NCI-H2171 treated with DMSO at 0.1 percent for 48 hours (cell line): ENCODE measurements around the gene GLG1.
"Not testable (repeated sequence)": the region's sequence is repeated elsewhere in the genome, so short reads cannot be mapped to it uniquely, and the experiment has no call there.

Source experiments
- DNase-seq: peaks from one replicate; lab custom pipeline; 2025; lab: John Stamatoyannopoulos, UW

GLG1 gene

DNA sequence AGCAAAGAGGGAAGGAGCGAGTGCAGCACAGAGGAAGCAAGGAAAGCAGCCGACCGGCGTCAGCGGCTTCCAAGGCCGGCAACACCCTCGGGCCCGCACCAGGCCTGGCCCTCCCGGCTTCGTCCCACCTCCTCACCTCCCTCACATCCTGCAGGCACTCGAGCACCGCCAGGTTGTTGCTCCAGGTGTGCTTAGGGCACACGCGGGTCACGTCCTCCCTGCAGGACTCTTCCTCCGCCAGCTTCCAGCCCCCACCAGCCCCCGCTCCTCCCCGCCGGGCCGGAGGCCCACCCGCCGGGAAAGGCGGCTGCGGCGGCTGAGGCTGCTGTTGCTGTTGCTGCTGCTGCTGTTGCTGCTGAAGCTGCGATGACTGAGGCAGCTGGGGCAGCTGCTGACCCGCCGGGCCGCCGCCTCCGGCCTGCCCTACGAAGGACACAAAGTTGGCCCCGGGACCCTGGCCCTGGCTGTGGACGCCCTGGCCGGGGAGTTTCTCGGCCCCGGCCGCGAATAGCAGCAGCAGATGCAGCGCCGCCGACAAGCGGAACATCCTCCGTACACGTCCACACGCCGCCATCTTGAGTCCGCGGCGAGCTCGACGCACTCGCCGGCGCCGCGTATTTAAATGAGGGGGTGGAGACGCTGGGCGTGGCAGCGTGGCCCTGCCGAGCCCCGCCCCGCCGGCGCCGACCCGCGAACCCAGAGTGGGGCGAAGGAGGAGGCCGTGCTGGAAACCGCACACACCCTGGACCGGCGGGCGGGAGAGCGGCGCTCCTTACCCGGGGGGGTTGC lies at the start of gene GLG1:
Gene GLG1, minus strand, starts transcription at position 594 of the 789 bp plus-strand sequence. Its CDS starts 20 bp downstream, at position 574.
- peak; percentile 91 for DNase-seq

- no peak for DNase-seq
Observed at GRCh38 chr16:74654536-74655050, 47.7 kb upstream of the GLG1 start.

GRCh38 chr16:74652883-74653282 lies 46.0 kb upstream of the GLG1 start:
- not testable (repeated sequence) for DNase-seq

DNA sequence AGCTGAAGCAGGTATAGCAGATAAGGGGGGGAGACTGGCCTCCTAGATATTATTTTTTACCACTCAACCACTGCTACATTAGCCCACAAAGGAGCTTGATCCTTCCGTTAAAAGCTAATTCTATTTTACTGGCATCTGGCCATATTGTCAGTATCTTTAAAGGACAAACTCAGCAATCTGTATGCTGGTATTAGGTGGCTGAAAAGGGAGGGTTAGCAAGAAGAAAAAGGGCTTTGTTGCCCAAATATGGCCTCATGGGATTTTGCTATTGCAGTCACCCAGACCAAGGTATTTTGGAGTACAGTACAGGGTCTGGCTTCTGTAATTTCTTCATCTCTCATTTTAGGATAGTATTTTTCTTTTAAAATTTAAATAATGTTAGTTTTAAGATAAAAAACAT lies 45.3 kb upstream of the GLG1 start:
- DNase-seq, result no peak

GRCh38 chr16:74651841-74652240 lies 44.9 kb upstream of the GLG1 start:
- DNase-seq, result no peak

GRCh38 chr16:74650966-74651567 lies 44.2 kb upstream of the GLG1 start:
- DNase-seq, result peak; percentile 8

DNA sequence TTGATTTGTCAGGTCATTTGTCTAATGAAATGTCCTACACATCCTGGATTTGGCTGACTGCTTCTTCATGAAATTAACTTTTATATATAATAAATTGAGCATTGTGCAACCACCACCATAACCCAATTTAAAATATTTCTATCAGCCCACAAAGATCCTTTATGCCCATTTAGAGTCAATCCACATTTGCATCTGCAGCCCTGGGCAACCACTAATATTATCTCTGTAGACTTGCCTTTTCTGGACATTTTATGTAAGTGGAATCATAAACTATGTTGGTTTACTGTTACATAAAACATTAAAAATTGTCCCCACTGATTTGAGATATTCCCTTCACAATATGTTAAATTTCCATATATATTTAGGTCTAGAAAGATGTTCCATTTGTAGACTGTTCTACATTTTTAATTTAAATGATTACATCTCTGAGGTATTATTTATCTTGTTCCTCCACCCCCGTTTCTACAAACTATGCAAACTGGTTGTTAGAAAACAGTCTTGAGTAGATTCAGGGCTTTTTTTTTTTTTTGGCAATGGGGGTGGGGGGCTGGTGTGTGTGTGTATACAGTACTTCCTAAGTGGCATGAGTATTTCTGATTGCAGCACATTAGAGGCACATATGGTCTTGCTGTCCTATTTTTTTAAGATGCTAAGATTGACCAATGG lies 43.1 kb upstream of the GLG1 start:
- DNase-seq, result no peak

DNA sequence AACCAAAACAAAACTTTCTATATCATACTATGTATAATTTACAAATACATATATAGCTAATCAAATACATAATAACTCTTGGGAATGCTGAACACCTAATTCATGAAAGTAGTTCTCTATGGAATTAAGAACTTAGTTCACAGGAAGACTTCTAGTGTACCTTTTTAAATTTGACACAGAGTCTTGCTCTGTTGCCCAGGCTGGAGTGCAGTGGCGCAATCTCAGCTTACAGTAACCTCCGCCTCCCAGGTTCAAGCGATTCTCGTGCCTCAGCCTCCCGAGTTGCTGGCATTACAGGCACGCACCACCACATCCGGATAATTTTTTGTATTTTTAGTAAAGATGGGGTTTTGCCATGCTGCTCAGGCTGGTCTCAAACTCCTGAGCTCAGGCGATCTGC lies 35.1 kb upstream of the GLG1 start:
- no peak for DNase-seq

DNA sequence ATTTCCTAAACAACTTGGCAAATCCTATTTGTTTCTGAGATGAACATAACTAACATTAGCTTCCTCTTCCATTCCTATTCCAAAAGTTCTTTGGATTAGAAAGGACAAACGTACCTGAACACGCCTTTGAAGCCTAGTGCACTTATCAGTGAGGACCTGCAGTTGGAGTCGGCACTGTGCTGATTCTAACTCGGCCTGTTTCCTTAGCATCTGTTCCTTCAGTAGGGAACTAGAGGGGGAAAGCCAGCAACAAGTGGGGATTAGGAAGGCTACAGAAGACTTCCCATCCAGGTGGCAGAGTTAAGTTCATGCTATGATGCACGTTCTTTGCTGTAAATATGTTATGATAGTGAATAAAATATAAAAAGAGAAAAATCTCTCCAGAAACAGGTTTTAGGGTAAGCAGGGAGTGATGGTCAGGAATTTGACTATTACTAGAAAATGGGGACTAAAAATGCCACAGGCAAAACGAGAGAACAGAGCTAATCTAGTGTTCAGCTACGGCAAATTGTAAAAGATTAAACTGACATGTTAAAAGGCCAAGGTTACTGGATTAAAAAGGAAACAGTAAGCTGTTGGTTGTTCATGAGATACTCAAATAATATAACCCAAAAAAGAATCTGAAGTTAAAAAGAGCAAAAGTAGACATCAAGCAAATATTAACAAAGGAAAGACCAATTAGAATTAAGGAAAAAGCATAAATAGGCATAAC lies 31.0 kb upstream of the GLG1 start:
- no peak for DNase-seq

DNA sequence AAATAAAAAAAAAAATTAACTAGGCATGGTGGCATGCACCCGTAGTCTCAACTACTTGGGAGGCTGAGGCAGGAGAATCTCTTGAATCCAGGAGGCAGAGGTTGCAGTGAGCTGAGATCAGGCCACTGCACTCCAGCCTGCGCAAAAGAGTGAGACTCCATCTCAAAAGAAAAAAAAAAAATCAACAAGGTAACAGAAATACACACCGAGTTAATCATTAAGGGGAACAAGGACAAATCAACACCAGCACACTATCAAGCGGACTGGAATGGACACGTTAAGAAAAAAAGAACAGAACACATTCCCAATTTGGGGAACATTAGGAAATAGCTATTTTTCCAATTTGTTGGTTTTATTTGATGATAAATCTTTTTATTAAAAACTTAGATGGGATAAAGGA lies 28.4 kb upstream of the GLG1 start:
- no peak for DNase-seq

DNA sequence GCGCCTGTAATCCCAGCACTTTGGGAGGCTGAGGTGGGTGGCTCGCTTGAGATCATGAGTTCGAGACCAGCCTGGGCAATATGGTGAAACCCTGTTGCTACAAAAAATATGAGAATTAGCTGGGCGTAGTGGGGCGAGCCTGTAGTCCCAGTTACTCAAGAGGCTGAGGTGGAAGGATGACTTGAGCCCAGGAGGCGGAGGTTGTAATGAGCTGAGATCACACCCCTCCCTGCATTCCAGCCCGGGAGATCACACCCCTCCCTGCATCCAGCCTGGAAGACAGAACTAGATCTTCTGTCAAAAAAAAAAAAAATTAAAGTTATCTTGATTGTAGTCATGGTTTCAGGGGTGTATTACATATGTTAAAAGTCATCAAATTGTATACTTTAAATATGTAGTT lies 26.8 kb upstream of the GLG1 start:
- DNase-seq, result no peak

DNA sequence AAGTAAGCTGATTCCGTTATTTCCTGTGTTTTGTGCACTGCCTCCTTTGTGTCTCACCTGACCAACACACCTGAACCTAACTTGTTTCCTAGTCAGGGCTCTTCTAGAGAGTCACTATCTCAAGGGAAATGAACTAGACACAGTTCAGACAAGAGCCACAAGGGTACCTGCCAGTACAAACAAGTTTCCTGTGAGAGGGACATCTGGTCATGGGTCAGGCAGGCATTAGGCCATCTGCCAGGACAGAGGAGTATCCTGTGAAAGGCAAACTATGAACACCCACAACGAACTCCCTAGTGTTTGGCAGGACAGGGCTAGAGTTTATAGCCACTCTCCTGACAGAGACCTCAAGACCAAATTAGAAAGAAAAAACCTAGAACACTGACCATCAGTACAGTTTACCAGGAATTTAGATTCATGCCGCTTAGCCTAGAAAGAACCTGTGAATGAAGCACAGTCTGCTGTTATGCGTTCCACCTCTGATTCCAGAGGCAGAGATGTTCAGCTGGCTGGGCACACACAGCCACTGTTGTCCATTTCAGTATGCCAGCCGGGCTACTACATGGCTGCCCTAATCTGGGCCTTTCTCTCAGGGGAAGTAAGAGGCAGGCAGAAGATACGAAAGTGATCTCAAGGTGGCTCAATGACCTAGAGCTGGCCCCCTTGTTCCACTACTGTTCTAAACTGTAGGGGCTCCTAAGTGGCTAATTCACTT lies 20.7 kb upstream of the GLG1 start:
- DNase-seq, result no peak

- no peak for DNase-seq
Observed at GRCh38 chr16:74626741-74627416, 20.0 kb upstream of the GLG1 start.

DNA sequence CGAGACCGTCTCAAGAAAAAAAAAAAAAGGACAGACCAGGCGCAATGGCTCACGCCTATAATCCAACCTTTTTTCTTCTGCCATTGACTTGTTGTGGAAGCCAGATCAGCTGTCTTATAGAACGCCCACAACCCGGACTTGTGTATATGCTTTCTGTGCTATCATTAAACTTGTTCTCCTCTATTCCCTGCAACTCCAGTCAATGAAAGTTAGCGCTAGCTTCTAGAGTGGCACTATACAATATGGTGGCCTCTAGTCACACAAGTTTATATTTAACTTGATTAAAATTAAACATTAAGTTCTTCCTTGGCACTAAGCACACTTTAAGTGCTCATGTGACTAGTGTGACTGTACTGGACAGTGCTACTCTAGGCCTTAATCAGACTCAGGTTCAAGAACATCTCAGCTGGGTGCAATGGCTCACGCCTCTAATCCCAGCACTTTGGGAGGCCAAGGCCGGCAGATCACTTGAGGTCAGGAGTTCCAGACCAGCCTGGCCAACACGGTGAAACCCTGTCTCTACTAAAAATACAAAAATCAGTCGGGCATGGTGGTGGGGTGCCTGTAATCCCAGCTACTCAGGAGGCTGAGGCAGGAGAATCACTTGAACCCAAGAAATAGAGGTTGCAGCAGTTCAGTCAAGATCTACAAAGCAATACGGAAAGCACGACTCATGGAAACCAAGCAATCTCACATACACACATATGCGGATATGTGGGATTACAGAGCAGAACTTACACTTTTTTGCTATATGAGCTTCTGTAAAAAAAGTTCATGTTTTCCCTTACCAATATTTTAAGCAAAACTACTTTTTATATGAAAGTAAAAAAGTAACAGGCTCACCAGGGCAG lies 18.8 kb upstream of the GLG1 start:
- no peak for DNase-seq

GRCh38 chr16:74623839-74624235 lies 16.9 kb upstream of the GLG1 start:
- DNase-seq, result no peak

- DNase-seq, result peak; percentile 34
Observed at GRCh38 chr16:74623214-74623838, 16.4 kb upstream of the GLG1 start.

GRCh38 chr16:74622005-74622404 lies 15.1 kb upstream of the GLG1 start:
- no peak for DNase-seq

DNA sequence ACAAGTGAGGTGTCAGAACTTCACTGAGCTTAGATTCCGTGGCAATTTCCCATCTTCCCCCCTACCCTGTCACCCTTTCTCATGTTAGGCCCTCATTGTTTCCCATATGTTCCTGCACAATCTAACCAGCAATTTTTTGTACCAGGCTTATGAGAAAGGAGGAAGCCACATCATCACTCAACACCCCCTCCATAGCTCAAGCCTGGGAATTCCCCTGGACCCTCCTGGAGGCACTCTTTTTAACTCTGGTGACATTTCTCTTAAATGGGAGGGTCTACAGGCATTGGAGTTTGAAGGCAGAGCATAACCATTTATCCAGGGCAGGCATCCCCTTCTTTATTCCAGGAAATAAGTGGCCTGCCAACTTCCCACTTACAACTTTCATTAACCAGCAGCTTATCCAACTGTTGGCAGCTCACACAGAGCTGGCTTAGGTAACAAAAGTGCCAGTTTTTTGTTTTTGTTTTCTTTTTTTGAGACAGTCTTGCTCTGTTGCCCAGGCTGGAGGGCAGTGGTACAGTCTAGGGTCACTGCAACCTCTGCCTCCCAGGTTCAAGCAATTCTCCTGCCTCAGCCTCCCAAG lies 10.4 kb upstream of the GLG1 start:
- no peak for DNase-seq

- no peak for DNase-seq
Observed at GRCh38 chr16:74611721-74612120, 4.8 kb upstream of the GLG1 start.
